Measurements from ENCODE around the gene ATG16L1. TPM values are rescaled to one million over a fixed set of nuclear protein-coding genes. Genes with fewer than 3 reads are reported as not detected.

Gene ATG16L1
- total and polyA plus RNA-seq, 7 donors, result 14.3 to 46.3 (median 23.5) TPM

DNA sequence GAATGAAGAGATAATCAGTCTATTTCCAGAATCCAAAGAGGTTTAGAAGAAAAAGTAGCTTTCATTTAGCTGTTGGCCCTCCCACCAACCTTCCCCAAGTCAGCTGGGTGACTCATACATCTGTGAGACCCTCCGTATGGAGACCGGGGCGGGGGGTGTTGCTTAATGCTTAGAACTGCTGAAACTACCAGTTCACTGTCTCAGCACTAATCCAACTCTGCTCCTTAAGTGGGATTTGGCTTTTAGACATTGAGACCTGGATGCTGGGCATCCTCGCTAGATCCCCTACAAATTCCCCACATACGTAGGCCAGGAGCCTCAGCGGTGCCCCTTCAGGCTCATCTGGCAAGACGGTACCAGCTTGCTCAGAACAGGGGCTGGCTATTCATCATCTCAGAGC is 56.1 kb downstream of the ATG16L1 start, which contains the start of gene SAG:
TSS of gene SAG (plus strand) at position 252 of the 400 bp plus-strand sequence. CDS start 1,374 bp downstream, outside the sequence.
- Histone ChIP-seq H3K4me3 (no peak within 1 kb of the TSS), H3K27ac (no peak within 1 kb of the TSS), H3K4me1 (no peaks in the 10 kb centered on the region), H3K27me3 (ENCODE audit: insufficient read depth in 3 of 3, low read length in 2 of 3) (no peaks in the 10 kb centered on the region), H3K36me3 (ENCODE audit: insufficient read depth in 1 of 2, low read depth in 1 of 2) (no peaks in the 10 kb centered on the region), H3K9me3 (no peaks in the 10 kb centered on the region)
- intact Hi-C loops (cut with DNase I), result no loop called here
- TF ChIP-seq, protein P1, sequence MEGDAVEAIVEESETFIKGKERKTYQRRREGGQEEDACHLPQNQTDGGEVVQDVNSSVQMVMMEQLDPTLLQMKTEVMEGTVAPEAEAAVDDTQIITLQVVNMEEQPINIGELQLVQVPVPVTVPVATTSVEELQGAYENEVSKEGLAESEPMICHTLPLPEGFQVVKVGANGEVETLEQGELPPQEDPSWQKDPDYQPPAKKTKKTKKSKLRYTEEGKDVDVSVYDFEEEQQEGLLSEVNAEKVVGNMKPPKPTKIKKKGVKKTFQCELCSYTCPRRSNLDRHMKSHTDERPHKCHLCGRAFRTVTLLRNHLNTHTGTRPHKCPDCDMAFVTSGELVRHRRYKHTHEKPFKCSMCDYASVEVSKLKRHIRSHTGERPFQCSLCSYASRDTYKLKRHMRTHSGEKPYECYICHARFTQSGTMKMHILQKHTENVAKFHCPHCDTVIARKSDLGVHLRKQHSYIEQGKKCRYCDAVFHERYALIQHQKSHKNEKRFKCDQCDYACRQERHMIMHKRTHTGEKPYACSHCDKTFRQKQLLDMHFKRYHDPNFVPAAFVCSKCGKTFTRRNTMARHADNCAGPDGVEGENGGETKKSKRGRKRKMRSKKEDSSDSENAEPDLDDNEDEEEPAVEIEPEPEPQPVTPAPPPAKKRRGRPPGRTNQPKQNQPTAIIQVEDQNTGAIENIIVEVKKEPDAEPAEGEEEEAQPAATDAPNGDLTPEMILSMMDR (IDR thresholded peaks at IDR 0.05), result no peak
- ATAC-seq (no peak), DNase-seq (no peak)
- 86 to 88% (median 87%) methylated on average over 7 of the region's 7 CpGs for WGBS, 3 donors

DNA sequence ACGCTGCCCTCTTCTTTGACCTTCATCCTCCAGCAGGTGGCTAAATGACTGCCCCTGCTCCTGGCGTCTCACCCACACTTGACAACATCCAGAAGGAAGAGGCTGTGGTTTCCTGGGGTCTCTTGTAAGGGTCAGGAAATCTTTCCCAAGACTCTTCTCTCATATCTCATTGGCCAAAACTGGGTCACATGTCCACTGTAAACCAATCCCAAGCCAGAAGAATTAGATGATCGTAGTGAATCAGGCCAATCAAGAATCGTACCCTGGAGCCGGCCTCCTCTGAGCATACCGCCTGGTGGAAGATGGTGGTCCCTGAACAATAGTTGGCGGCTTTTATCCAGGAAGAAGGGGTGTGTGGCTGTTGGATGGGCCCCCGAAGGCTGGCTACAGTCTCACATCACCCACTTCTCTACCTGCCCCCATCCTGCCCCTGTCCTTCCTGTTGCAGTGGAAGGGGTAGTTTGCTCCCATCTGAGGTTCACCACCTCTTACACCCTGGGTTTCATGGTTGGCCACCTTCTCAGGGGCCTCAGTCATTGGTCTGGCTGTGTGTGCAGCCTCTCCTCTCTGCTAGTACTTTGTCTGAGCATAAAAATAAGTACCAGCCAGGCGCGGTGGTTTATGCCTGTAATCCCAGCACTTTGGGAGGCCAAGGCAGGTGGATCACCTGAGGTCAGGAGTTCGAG is 59.9 kb downstream of the ATG16L1 start:
- no peak overlapping the region for H3K4me3 ChIP-seq
- no peaks in the 10 kb centered on the region for H3K4me1 ChIP-seq
- ATAC-seq (no peak), DNase-seq (no peak)
- no peaks in the 10 kb centered on the region for H3K36me3 ChIP-seq (ENCODE audit: insufficient read depth in 1 of 2, low read depth in 1 of 2)
- H3K9me3 ChIP-seq, result no peaks in the 10 kb centered on the region
- H3K27ac ChIP-seq, result no peak overlapping the region
- intact Hi-C loops (cut with DNase I), result no loop called here
- H3K27me3 ChIP-seq (ENCODE audit: insufficient read depth in 3 of 3, low read length in 2 of 3), result no peaks in the 10 kb centered on the region
- 78 to 89% (median 86%) methylated on average over 10 to 11 of the region's 11 CpGs for WGBS, 3 donors
- TF ChIP-seq, protein P1 (IDR thresholded peaks at IDR 0.05), result no peak

DNA sequence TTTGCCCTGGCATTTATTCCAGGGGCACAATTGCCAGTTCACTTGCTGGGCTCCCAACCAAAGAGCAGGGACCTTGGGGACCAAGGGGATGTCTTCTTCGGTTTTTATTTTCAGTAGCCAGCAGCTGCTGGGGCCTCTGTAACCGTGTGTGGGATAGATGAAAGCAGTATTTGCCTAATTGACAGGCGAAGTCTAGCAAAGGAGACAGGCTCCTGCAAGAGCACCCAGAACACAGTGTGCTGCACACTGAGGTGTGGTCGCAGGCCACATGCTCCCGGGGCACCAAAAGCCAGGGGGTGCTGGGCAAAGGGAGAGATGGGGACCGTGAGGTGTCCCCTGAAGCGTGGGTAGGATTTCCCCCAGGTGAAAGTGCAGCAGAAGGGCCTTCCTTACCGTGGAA is 61.4 kb downstream of the ATG16L1 start:
- Histone ChIP-seq H3K36me3 (ENCODE audit: insufficient read depth in 1 of 2, low read depth in 1 of 2) (no peaks in the 10 kb centered on the region), H3K4me1 (no peaks in the 10 kb centered on the region), H3K9me3 (no peaks in the 10 kb centered on the region), H3K27ac (no peak overlapping the region), H3K27me3 (ENCODE audit: insufficient read depth in 3 of 3, low read length in 2 of 3) (no peaks in the 10 kb centered on the region), H3K4me3 (no peak overlapping the region)
- WGBS, 3 donors, result 59 to 64% (median 63%) methylated on average over 8 of the region's 8 CpGs
- ATAC-seq, result no peak
- no peak for DNase-seq
- TF ChIP-seq, protein P1 (IDR thresholded peaks at IDR 0.05), result no peak
- intact Hi-C loops (cut with DNase I), result no loop called here

DNA sequence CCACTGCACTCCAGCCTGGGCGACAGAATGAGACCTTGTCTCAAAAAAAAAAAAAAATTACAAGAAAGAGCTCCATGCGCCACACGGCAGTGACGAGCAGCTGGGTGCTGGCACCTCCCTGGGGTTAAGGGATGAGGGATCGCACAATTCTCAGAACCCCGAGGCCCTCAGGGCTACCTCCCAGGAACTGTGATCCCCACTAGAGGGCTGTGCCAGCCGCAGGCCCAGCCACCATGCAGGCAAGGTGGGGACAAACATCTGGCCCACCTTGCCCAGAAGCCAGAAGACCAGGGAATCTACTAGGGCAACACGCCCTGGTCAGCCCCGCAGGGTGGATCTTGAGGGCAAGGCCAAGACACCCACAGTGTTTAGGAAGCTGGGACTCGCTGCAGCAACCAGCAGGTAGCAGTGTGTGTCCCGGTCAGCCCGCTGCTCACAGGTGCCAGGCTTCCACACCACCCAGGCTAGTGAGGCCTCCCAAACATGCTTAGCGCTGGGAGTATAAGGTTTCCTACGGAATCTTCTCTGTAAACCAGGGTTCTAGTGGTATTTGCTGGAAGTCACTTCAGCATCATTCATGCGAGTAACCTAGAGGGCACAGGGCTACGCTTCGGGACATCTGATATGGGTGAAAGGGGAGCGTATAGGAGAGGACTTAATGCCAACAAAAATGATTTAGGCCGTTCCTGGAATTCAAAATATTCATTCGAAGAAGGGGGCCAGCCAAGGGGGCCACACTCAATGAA is 62.9 kb downstream of the ATG16L1 start:
- DNase-seq (no peak), ATAC-seq (no peak)
- H3K4me1 ChIP-seq, result no peaks in the 10 kb centered on the region
- no peak overlapping the region for H3K4me3 ChIP-seq
- TF ChIP-seq, protein P1 (IDR thresholded peaks at IDR 0.05), result no peak
- no peak overlapping the region for H3K27ac ChIP-seq
- H3K36me3 ChIP-seq (ENCODE audit: insufficient read depth in 1 of 2, low read depth in 1 of 2), result no peaks in the 10 kb centered on the region
- intact Hi-C loops (cut with DNase I), result no loop called here
- H3K27me3 ChIP-seq (ENCODE audit: insufficient read depth in 3 of 3, low read length in 2 of 3), result no peaks in the 10 kb centered on the region
- 82 to 85% (median 82%) methylated on average over 19 to 20 of the region's 20 CpGs for WGBS, 3 donors
- no peaks in the 10 kb centered on the region for H3K9me3 ChIP-seq
